ENCODE measurements around the gene MYL11.
A peak's percentile ranks its signal among the peaks of the same experiment; 100 is the strongest.

DNA sequence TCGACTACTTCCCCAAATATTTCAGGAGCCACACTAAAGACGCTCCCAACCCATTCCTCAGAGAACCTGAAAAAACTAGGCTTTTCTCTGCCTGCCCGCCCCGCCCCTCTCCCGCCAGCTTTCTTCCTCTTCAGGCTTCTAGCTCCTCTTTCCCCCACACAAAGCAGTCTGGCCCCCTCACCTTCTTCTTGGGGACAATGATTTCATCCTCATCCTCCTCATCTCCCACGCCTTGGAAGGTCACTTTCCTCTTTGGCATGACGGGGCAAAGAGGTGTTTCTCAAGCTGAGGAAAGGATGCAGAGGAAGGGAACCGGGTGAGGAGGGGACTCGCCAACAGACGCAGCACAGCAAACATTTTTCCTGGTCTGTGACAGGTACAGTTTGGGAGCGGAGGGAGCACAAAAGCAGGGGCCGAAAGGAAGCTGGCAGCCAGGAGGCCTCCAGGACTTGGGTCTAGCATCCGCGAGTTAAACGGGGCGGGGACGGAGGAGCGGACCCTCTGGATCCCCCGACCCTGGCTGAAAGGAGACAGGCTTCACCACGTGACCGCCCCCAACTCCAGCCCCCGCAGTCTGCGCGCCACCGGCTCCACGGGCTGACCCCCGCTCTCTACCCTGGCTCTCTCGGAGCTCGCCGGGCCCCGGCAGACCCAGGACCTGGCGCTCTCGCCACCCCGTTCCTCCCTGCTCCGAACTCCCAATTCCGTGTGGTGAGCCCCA lies 20.0 kb upstream of the MYL11 start:
- TF ChIP-seq ZNF501 (tag by site-specific recombination; IDR thresholded peaks at IDR 0.05) (0 out of 2 replicates have a peak, but pooled peaks have one; percentile 25), ZNF585B (tag by site-specific recombination; IDR thresholded peaks at IDR 0.05) (no peak), REST (tag by site-specific recombination; IDR thresholded peaks at IDR 0.05) (no peak)
- TF ChIP-seq, protein P1, sequence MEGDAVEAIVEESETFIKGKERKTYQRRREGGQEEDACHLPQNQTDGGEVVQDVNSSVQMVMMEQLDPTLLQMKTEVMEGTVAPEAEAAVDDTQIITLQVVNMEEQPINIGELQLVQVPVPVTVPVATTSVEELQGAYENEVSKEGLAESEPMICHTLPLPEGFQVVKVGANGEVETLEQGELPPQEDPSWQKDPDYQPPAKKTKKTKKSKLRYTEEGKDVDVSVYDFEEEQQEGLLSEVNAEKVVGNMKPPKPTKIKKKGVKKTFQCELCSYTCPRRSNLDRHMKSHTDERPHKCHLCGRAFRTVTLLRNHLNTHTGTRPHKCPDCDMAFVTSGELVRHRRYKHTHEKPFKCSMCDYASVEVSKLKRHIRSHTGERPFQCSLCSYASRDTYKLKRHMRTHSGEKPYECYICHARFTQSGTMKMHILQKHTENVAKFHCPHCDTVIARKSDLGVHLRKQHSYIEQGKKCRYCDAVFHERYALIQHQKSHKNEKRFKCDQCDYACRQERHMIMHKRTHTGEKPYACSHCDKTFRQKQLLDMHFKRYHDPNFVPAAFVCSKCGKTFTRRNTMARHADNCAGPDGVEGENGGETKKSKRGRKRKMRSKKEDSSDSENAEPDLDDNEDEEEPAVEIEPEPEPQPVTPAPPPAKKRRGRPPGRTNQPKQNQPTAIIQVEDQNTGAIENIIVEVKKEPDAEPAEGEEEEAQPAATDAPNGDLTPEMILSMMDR (tag by site-specific recombination; IDR thresholded peaks at IDR 0.05) = no peak

Measured in HEK293 (cell line).